SK-N-MC (cell line): ENCODE data around the gene SCARF2.

ENCODE experiments used
- DNase-seq: peaks from one replicate; pipeline ENCODE4 v3.0.0-alpha.2; 2011; ENCODE audit warnings: low read depth, low spot score
- H3K27ac ChIP-seq: fragments of 200-600 bp; sonication (generic); 2 replicates; pipeline ENCODE4 v1.5.1; 2016; ENCODE audit warnings: mixed run types
- H3K36me3 ChIP-seq: fragments of 200-600 bp; sonication (generic); 2 replicates; pipeline ENCODE4 v1.6.1; 2017; ENCODE audit warnings: antibody characterized with exemption, low read length, mixed read lengths; ENCODE audit not compliant: insufficient read depth
- H3K4me3 ChIP-seq: fragments of 200-600 bp; sonication (generic); 2 replicates; pipeline ENCODE4 v1.5.1; 2016
- H3K9ac ChIP-seq: fragments of 200-600 bp; sonication (generic); 2 replicates; pipeline ENCODE4 v1.8.0; 2017; ENCODE audit warnings: mixed run types, mixed read lengths; ENCODE audit not compliant: insufficient read length
- H3K9me3 ChIP-seq: fragments of 200-600 bp; sonication (generic); 2 replicates; pipeline ENCODE4 v1.6.1; 2017; ENCODE audit warnings: low read depth, mild to moderate bottlenecking, antibody characterized with exemption, low read length, moderate library complexity, mixed read lengths
- EZH2 ChIP-seq: fragments of 200-600 bp; sonication (generic); IDR thresholded peaks from one replicate; pipeline ENCODE4 v1.6.1; 2017; ENCODE audit warnings: antibody characterized with exemption
- FOXP2 ChIP-seq: optimal IDR thresholded peaks from 2 replicates; pipeline ENCODE3; 2011; ENCODE audit warnings: mild to moderate bottlenecking, moderate library complexity; ENCODE audit not compliant: insufficient read depth; ENCODE audit errors: extremely low read length, control extremely low read depth
- POLR2AphosphoS5 ChIP-seq: IDR thresholded peaks from 2 replicates; pipeline ENCODE4 v1.6.1; 2012; ENCODE audit warnings: mild to moderate bottlenecking, low read depth, low read length, borderline replicate concordance

The SCARF2 gene

GRCh38 chr22:20436768-20437612, 635 bp downstream of the SCARF2 start:
- DNase-seq: no peak
- Histone ChIP-seq H3K36me3 (no peaks in the 10 kb centered on the region), H3K9ac (peak overlapping the region; percentile 65), H3K27ac (no peak overlapping the region), H3K4me3 (peak overlapping the region; percentile 82), H3K9me3 (no peaks in the 10 kb centered on the region)
- no peak for TF ChIP-seq EZH2
- TF ChIP-seq POLR2AphosphoS5: no peak; the same call in 1 of the 2 replicates
- TF ChIP-seq FOXP2: no peak

- peak overlapping the region; percentile 66 for H3K9ac ChIP-seq
- no peak for TF ChIP-seq POLR2AphosphoS5
- no peak for TF ChIP-seq EZH2
- TF ChIP-seq FOXP2: no peak
- peak overlapping the region; percentile 82 for H3K4me3 ChIP-seq
- no peak for DNase-seq
- H3K9me3 ChIP-seq: no peaks in the 10 kb centered on the region
- H3K36me3 ChIP-seq: no peaks in the 10 kb centered on the region
- H3K27ac ChIP-seq: peak overlapping the region; percentile 62
Measured at GRCh38 chr22:20436307-20436767, 1.3 kb downstream of the SCARF2 start.

DNA sequence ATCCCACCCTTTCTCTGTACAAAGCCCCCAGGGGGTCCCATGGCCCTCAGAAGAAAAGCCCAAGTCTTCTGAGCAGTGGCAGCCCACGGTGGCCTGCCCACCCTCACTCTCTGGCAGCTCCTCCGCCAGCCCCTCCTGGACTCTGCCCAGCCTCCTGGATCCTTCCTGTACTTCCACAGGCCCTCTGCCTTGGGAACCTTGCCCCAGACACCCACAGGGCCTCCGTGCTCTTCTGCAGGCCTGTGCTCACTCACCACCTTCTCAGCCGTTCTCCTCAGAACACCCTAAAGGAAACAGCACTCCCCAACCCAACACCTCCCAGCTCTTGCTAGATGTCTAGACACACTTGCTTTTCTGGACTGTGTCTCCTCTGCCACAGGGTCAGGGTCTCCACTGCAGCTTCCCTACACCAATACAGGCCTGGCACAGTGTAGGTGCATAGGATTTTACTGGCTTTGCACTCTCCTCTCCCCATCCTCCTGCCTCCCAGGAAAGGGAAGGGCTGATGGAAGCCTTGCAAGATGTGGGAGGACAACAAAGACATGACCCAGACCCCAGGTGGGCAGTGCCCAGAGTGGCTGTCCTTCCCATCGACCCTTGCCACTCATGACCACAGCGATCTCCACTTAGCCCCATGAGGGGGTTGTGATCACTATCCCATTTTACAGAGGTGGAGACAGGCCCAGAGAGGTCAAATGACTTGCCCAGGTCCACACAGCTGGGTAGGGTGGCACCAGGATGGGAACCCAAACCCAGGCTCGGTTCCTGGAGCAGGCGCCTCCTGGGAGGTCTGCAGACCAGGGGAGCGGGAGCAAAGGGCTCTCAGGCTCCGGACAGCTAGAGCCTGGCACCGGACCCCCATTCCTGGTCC, 2.0 kb downstream of the SCARF2 start:
- H3K9me3 ChIP-seq: no peaks in the 10 kb centered on the region
- no peak for DNase-seq
- TF ChIP-seq FOXP2: no peak
- TF ChIP-seq EZH2: no peak
- no peak for TF ChIP-seq POLR2AphosphoS5
- peak overlapping the region; percentile 82 for H3K4me3 ChIP-seq
- H3K9ac ChIP-seq: peak overlapping the region; percentile 66
- H3K27ac ChIP-seq: peak overlapping the region; percentile 62
- H3K36me3 ChIP-seq: no peaks in the 10 kb centered on the region

- Histone ChIP-seq H3K9me3 (no peaks in the 10 kb centered on the region), H3K9ac (no peak overlapping the region), H3K4me3 (no peak overlapping the region), H3K36me3 (no peaks in the 10 kb centered on the region), H3K27ac (no peak overlapping the region; the same call in 1 of the 2 replicates)
- TF ChIP-seq EZH2: no peak
- TF ChIP-seq POLR2AphosphoS5: no peak
- no peak for TF ChIP-seq FOXP2
- no peak for DNase-seq
Measured at GRCh38 chr22:20434773-20435172, 2.9 kb downstream of the SCARF2 start.

DNA sequence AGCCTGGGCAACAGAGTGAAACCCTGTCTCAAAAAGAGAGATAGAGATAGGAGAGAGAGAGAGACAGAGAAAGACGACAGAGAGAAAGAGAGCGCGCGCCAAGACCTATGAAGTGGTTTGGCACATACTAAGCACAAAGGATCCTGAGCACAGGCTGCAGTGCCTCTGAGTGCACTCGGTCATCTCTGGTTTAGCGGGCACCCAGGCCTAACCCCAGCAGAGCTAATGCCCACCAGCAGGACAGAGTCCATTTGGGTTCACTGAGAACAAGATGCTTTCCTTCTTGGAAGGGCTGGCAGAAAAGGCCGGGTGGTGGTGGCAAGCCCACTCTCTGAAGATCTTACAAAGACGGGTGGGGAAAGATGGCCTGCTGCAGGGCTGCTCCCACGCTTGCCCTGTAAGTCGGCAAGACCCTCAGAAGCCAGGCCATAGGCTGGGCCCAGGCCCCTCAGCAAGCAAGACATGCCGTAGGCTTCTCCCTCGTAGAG, 3.3 kb downstream of the SCARF2 start:
- no peak for TF ChIP-seq FOXP2
- TF ChIP-seq POLR2AphosphoS5: no peak
- no peak for TF ChIP-seq EZH2
- no peak overlapping the region for H3K27ac ChIP-seq
- DNase-seq: no peak

GRCh38 chr22:20433686-20434241, 3.9 kb downstream of the SCARF2 start:
- H3K4me3 ChIP-seq: no peak overlapping the region
- DNase-seq: no peak
- H3K27ac ChIP-seq: no peak overlapping the region
- no peak overlapping the region for H3K9ac ChIP-seq
- no peaks in the 10 kb centered on the region for H3K9me3 ChIP-seq
- no peaks in the 10 kb centered on the region for H3K36me3 ChIP-seq
- no peak for TF ChIP-seq FOXP2
- TF ChIP-seq POLR2AphosphoS5: no peak
- TF ChIP-seq EZH2: no peak

More for the DNA sequence above, 3.3 kb downstream of the SCARF2 start:
- H3K4me3 ChIP-seq: no peak overlapping the region
- no peak overlapping the region for H3K9ac ChIP-seq
- no peaks in the 10 kb centered on the region for H3K36me3 ChIP-seq
- H3K9me3 ChIP-seq: no peaks in the 10 kb centered on the region

- no peak overlapping the region for H3K4me3 ChIP-seq
- H3K36me3 ChIP-seq: no peaks in the 10 kb centered on the region
- no peak for DNase-seq
- H3K9ac ChIP-seq: no peak overlapping the region
- TF ChIP-seq POLR2AphosphoS5 (no peak), FOXP2 (no peak), EZH2 (no peak)
- no peaks in the 10 kb centered on the region for H3K9me3 ChIP-seq
- H3K27ac ChIP-seq: peak overlapping the region; percentile 60; the same call in 1 of the 2 replicates
Measured at GRCh38 chr22:20433191-20433590, 4.4 kb downstream of the SCARF2 start.

DNA sequence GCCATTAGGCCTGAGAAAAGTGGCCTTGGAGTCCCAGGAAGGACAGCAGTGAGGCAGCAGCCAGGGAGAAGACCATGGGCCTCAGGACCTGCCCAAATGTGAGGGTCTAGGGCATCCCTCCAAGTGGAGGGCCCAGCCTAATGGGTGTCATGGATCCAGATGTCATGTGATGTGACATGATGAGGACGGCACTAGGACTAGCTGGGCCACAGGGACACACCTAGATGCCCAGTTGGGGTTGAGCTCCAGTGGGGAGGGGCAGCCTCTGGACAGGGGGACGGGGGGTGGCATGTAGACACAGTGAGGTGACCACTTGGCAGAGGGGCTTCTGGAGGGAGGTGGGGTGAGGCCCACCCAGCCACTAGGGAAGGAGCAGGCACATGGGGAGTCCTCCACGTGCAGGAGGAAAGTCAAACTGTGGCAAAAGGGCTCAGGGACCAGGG, 5.4 kb downstream of the SCARF2 start:
- no peak overlapping the region for H3K4me3 ChIP-seq
- H3K27ac ChIP-seq: no peak overlapping the region
- no peaks in the 10 kb centered on the region for H3K36me3 ChIP-seq
- no peak for TF ChIP-seq FOXP2
- TF ChIP-seq POLR2AphosphoS5: no peak
- no peak for TF ChIP-seq EZH2
- H3K9me3 ChIP-seq: no peaks in the 10 kb centered on the region
- no peak for DNase-seq
- no peak overlapping the region for H3K9ac ChIP-seq
